Amygdala (tissue), 56 donors: ENCODE data around the gene CARM1.

ENCODE experiments used
- DNase-seq, 56 donors: peaks; one replicate each; lab custom pipeline; 2025; lab: John Stamatoyannopoulos, UW

Gene CARM1

DNA sequence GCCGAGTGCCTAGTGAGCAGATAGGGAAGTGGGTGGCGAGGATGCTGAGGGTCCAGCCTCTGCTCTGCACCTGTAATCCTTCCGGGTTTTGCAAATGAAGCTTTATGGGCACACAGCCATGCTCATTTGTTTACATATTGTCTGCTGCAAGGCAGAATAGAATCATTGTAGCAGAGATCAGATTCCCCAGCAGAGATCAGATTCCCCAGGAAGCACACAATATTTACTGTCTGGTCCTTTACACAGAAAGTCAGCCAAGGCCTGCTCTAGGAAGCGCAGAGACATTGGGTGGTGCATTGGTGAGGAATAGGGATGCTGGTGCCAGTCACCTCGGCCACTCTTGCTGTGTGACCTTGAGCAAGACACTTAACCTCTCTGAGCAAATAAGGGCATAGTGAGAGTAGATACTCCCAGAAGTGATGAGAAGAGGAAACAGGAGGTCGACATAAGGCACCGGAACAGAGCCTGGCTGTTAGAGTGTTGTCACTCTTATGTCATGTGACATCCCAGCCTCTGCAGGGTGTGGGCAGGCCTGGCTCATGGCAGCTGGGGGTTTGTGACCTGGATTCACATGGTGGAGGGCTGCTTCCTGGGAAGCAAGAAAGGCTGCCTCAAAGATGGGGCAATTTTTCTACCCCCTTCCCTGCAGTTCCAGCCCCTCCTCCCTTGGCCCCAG, 25.6 kb downstream of the CARM1 start:
- no peak for DNase-seq

DNA sequence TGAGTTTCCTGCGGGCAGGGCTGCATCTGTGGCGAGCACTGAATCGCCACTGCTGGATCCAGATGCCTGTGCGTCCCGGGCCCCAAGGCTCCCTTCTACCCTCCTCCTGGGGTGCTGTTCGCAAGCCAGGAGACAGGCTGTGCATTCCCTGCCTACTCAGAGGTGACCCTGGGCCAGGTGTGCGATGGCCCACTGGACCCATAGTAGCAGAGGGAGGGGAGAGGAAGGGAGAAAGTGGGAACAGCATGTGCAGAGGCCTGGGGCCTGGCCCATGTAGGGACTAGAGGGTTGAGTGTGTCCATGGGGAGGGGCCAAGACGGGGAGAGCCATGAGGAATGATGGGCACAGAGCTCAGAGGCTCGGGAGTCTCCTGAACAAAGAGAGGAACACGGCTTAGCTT, 27.3 kb downstream of the CARM1 start:
- DNase-seq: no peak

DNA sequence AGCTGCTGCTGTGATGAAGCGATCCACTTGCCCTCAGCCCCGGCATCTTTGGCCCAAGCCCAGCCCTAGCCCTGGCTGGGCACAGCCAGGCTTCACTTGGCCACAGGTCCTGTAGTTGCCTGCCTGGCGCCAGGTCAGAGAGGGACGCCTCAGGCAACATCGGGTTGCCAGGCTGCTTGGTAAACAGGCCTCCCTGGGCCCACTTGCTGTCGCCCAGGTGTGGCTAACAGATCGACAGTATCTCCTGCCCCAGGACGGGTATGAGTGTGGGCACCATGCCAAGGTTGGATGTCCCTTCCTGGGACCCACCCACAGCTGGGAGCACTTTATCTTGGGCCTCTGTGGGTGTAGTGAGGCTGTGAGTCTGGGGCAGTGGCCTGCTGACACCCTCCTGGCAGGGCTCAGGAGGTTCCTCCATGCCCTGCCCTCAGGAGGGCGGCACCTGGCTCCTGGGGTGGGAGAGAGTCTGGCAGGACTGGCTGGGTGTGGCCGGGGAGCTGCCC, 27.8 kb downstream of the CARM1 start:
- peak in 18 of 56 donors; percentile 8 to 56 (median 28) for DNase-seq

DNA sequence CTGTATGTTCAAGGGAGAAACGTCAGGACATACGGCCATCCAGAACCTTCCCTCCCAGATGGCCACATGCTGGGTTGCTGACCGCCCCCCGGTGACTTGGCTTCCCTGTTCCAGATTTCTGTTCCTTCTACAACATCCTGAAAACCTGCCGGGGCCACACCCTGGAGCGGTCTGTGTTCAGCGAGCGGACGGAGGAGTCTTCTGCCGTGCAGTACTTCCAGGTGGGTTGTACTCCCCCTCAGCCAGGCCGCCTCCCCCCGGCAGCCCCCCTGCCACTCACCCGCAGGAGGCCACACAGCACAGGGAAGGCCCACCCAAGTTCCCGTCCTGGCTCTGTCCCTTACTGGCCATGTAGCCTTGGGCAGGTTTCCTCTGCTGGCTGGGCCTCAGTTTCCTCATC, 36.6 kb downstream of the CARM1 start:
- no peak for DNase-seq

DNA sequence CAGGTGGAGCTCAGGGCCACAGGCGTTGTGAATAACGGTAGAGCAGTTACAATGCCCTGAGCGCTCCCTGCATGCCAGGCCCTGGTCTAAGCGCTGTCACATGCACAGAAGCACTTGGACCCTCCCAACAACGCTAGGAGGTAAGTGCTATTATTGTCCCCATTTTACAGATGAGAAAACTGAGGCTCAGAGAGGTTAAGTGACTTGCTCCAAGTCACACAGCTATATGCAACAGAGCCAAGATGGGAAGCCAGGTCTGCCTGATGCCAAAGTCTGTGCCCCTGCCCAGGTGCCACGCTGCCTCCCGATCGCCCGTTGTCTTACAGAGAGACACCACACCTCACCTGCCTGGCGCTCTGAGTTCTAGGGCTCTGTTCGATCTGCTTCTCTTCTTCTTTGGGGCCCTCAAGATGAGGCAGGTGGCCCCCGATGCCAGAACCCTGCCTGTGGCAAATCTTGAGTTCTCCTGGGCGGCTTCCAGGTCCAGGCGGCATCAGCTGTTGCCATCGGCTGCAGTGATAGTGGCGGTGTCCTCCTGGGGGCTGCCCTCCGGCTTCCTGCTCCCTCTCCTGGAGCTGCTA, 37.1 kb downstream of the CARM1 start:
- no peak for DNase-seq

DNA sequence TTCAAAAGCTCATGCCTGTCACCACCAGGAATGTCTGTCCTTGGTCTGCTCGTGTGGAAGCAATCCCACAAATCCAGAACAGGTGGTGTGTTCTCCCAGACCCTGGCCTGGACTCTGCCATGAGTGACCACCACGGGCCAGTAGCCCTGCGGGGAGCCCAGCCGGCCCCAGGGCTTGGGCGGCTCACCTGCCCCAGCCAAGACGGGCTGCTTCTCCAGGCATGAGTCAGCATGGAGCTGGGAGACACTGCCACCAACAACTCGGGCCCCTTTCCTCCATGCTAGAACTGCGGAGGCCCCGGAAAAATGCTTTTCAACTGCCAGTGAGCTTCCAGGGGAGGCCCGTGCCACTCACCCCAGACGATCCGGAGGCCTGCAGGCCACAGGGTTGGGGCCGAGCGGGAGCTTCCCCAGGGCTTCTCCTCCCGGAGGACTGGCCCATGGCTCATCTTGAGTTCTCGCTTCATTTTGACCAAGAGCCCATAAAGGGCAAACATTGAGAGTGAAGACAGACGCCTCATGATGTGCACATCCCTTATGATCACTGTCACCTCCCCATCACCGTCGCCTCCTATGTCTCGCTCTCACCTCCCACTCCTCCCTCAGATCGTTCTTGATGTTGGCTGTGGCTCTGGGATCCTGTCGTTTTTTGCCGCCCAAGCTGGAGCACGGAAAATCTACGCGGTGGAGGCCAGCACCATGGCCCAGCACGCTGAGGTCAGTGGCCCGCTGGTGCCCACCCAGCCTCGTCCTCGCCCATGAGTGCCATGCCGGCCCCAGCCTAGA, 40.4 kb downstream of the CARM1 start:
- DNase-seq: no peak

DNA sequence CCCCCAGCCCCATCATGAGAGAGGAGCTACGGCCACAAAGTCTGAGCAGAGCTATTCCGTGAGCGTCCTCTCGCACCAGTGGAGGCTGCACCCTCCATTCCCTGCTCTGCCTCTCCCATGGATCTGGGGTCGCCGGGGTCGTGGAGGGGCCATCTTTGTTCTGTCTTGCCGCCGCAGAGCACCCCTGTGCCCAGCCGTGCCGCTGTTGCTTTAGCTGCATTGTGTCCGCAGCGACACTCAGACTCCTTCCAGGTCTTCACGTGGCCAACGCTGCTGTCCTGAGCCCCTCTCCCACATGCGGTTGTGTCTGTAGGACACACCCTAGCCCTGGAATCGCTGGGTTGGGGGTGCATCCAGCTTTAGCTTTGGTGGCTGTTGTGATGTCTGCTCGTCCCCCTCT, 41.3 kb downstream of the CARM1 start:
- DNase-seq: no peak

DNA sequence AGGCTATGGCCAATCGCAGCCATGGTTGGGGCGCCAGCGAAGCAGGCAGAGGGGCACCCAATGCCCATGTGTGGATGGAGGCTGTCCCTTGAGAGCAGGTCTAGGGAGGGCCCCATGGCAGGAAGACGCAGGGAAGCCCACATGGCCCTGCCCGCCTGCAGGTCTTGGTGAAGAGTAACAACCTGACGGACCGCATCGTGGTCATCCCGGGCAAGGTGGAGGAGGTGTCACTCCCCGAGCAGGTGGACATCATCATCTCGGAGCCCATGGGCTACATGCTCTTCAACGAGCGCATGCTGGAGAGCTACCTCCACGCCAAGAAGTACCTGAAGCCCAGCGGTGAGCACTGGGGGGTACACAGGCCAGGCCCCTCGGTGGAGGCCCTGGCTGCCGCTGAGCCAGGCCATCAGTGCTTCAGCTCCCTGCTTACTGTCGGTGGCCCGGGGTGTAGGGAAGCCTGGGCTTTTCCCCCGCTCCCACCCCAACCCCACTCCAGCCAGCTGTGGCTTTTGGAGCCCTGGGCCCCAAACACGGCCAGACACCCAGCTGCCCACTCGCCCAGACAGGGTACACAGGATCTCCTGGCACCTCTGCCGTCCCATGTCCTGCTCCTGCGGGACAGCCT, 42.5 kb downstream of the CARM1 start:
- DNase-seq: no peak

DNA sequence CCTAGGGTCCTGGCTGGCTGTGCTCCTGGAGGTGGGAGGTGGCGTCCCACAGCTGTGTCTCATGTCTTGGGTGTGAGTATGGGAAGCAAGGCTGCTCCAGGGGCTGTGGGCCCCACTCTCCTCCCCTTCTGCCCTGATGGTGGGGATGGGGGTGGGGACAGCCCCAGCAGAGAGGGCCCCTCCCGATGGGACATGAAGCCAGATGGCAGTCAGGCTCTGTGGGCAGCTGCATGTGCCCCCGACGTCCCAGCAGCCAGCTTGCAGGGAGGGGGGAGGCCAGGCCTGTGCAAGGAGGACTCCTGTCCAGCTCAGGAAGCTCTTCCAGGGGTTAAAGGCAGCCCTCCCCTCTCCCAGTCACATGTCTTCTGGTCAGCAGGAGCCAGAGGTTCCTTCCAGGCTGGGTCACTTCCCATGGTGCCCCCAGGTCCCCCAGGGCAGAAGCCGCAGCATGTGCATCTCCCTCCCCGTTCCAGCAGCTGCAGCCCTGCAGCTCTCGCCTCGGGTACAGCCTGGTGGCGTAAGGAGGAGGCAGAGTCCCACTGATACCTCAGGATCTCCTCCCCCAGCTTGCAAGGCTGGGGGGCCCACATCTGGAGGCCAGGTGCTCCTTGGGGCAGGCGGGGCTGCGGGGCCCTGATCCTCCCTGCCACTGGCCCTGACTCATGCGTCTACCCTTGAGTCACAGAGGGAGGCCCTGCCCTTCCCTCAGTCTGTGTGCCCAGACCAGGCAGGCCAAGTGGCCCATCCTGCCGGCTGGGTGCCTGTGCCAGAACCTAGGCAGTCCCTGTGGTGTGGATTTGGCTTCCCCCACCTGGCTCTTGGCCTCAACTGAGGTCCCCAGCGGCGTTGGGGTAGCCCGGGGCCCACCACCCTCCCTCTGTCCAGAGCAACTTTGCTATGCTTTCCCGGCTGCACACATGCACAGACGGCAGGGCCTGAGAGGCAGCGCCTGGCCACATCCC, 44.1 kb downstream of the CARM1 start:
- no peak for DNase-seq

DNA sequence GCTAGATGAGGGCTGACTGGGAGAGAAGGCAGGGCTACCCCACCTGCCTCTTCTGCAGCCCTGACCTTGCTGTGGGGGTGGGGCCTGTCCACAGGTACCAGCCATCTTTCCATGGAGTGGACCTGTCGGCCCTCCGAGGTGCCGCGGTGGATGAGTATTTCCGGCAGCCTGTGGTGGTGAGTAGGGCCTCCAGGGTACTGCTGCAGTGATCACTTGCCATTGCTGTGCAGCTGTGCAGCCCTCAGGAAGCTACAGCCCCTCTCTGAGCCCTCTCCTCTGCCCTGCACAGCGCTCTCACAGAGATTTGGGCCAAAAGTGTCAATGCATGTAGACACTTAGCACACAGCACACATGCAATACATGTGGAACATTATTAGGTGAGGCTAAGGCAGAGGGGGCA, 45.2 kb downstream of the CARM1 start:
- DNase-seq: no peak

DNA sequence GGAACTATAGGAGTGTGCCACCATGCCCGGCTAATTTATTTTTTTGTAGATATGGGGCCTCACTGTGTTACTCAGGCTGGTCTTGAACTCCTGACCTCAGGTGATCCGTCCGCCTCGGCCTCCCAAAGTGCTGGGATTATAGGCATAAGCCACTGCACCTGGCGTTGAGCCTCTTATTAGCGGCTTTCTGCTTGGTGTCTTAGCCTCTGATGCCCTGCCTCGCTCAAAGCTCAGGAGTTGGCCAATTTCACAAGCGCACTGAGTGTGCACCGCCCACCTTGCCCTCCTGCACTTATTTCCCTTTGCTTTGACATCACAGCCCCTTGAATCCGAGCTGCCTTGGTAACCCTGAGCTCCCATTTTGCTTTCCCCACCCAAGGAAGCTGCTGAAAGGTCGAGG, 47.0 kb downstream of the CARM1 start:
- no peak for DNase-seq

DNA sequence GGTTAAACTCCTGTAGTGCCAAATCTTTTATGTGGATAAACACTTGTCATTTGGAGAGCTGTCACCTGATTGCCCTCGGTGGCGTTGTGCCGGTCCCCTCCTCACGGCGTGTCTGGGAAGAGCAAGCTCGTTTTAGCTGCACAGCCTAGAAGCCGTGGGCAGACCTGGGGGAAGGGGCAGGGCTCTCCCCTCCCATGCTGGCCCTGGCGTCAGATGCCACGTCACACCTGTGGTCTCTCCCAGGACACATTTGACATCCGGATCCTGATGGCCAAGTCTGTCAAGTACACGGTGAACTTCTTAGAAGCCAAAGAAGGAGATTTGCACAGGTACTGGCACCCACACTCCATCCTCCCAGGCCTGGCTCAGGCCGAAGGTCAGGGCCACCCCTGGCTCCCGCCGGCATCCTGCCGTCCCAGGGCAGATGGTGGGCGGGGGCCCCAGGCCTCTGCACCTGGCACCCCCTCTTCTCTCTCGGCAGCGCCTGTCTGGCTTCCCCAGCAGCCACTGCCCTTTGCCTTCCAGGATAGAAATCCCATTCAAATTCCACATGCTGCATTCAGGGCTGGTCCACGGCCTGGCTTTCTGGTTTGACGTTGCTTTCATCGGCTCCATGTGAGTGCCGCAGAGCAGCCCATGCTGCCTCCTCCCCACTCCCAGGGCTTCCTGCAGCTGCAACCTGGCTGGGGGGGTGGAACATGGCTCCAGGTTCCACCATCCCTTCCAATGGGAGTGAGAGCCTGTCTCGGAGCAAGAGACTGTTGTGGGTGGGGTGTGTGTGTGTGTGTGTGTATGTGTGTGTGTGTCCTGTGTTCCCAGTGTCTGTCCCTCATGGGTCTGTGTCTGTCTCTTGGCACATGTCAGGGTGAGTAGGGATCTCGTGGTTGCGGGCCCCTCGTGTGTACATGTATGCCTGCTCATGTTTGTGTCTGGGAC, 48.3 kb downstream of the CARM1 start:
- DNase-seq: no peak

GRCh38 chr19:10920288-10920655, 48.9 kb downstream of the CARM1 start:
- no peak for DNase-seq

DNA sequence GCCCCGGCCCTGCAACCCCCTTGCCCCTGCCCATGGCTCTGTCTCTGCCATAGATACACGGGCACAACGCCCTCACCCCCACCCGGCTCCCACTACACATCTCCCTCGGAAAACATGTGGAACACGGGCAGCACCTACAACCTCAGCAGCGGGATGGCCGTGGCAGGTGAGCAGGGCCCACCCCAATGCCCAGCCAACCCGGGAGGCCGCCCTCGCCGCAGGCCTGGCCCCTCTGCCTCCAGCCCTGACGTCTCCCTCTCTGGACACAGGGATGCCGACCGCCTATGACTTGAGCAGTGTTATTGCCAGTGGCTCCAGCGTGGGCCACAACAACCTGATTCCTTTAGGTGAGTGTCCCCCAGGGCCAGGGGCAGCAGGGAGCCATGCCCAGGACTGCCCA, 49.4 kb downstream of the CARM1 start:
- no peak for DNase-seq

- peak in 8 of 56 donors; percentile 7 to 41 (median 14) for DNase-seq
Measured at GRCh38 chr19:10921199-10921909, 50.0 kb downstream of the CARM1 start.

- no peak for DNase-seq
Measured at GRCh38 chr19:10921910-10922637, 50.7 kb downstream of the CARM1 start.

GRCh38 chr19:10922638-10923014, 51.3 kb downstream of the CARM1 start:
- DNase-seq: no peak
